Liver (tissue), 9 donors: ENCODE data around the gene DCST2. TPM values are rescaled to one million over a fixed set of nuclear protein-coding genes. Genes with fewer than 3 reads are reported as not detected.

Source experiments
- DNase-seq: peaks from one replicate; pipeline ENCODE4 v3.0.0-alpha.2; 2017; ENCODE audit warnings: low spot score
- H3K27ac ChIP-seq, 2 donors: one replicate each; pipeline ENCODE4 v1.7.0; 2013; ENCODE audit warnings: inconsistent platforms in 2 of 2, low read length in 2 of 2, control low read depth in 1 of 2, low read depth in 1 of 2, mild to moderate bottlenecking in 1 of 2
- H3K27me3 ChIP-seq, 4 donors: one replicate each; pipeline versions ENCODE4 v1.6.1 to v1.7.0; 2013; ENCODE audit warnings: low read length in 3 of 4, inconsistent platforms in 1 of 4, mild to moderate bottlenecking in 1 of 4, moderate library complexity in 1 of 4; ENCODE audit not compliant: control insufficient read depth in 4 of 4, insufficient read depth in 4 of 4
- H3K36me3 ChIP-seq, 4 donors: one replicate each; pipeline versions ENCODE4 v1.6.1 to v1.7.0; 2013; ENCODE audit warnings: low read length in 3 of 4, mild to moderate bottlenecking in 3 of 4, low read depth in 1 of 4, moderate library complexity in 1 of 4; ENCODE audit not compliant: control insufficient read depth in 4 of 4, insufficient read depth in 3 of 4
- H3K4me1 ChIP-seq, 4 donors: one replicate each; pipeline versions ENCODE4 v1.6.1 to v1.7.0; 2013; ENCODE audit warnings: low read length in 3 of 4, mild to moderate bottlenecking in 3 of 4, moderate library complexity in 1 of 4; ENCODE audit not compliant: control insufficient read depth in 4 of 4, insufficient read depth in 4 of 4
- H3K4me3 ChIP-seq, 3 donors: one replicate each; pipeline versions ENCODE4 v1.6.1 to v1.7.0; 2013; ENCODE audit warnings: low read length in 3 of 3, control low read depth in 1 of 3, low read depth in 1 of 3, mild to moderate bottlenecking in 1 of 3
- H3K9ac ChIP-seq, 2 donors: one replicate each; pipeline ENCODE4 v1.7.0; 2013; ENCODE audit warnings: low read length in 2 of 2, mild to moderate bottlenecking in 2 of 2, moderate library complexity in 2 of 2, control low read depth in 1 of 2, low read depth in 1 of 2
- H3K9me3 ChIP-seq, 4 donors: one replicate each; pipeline versions ENCODE4 v1.6.1 to v1.7.0; 2013; ENCODE audit warnings: low read length in 3 of 4; ENCODE audit not compliant: control insufficient read depth in 4 of 4
- ATF3 ChIP-seq: IDR thresholded peaks from 2 replicates; pipeline ENCODE4 v1.6.1; 2016; ENCODE audit warnings: antibody characterized with exemption
- CTCF ChIP-seq: fragments of 150-350 bp; IDR thresholded peaks from 2 replicates; pipeline ENCODE4 v1.5.1; 2017; ENCODE audit warnings: improper control_type of control experiment, low read depth, low read length; ENCODE audit not compliant: missing input control
- EGR1 ChIP-seq, 2 donors: IDR thresholded peaks; 2 replicates each; pipeline ENCODE4 v1.6.1; 2016 to 2018; ENCODE audit warnings: antibody characterized with exemption in 2 of 2, low read depth in 2 of 2
- FOXA1 ChIP-seq: IDR thresholded peaks from 2 replicates; pipeline ENCODE4 v1.6.1; 2016; ENCODE audit warnings: antibody characterized with exemption
- FOXA2 ChIP-seq: IDR thresholded peaks from 2 replicates; pipeline ENCODE4 v1.6.1; 2016; ENCODE audit warnings: antibody characterized with exemption
- GABPA ChIP-seq, 2 donors: IDR thresholded peaks in 1 of 2; conservative IDR thresholded peaks in 1 of 2; 2 replicates each; pipeline ENCODE4 v1.6.1; 2016; ENCODE audit warnings: antibody characterized with exemption in 2 of 2, mild to moderate bottlenecking in 1 of 2, moderate library complexity in 1 of 2
- HNF4A ChIP-seq, 2 donors: conservative IDR thresholded peaks; 2 replicates each; pipeline ENCODE4 v1.6.1; 2016; ENCODE audit warnings: antibody characterized with exemption in 2 of 2, mild to moderate bottlenecking in 2 of 2
- JUND ChIP-seq, 2 donors: IDR thresholded peaks; 2 replicates each; pipeline ENCODE4 v1.6.1; 2016; ENCODE audit warnings: antibody characterized with exemption in 2 of 2
- NR2F2 ChIP-seq: IDR thresholded peaks from 2 replicates; pipeline ENCODE4 v1.6.1; 2016; ENCODE audit warnings: antibody characterized with exemption
- RAD21 ChIP-seq, 2 donors: IDR thresholded peaks; 2 replicates each; pipeline ENCODE4 v1.6.1; 2016; ENCODE audit warnings: antibody characterized with exemption in 2 of 2, mild to moderate bottlenecking in 2 of 2
- REST ChIP-seq: IDR thresholded peaks from 2 replicates; pipeline ENCODE4 v1.6.1; 2016; ENCODE audit warnings: antibody characterized with exemption, mild to moderate bottlenecking
- RXRA ChIP-seq, 2 donors: IDR thresholded peaks; 2 replicates each; pipeline ENCODE4 v1.6.1; 2017 to 2018; ENCODE audit warnings: antibody characterized with exemption in 2 of 2, mild to moderate bottlenecking in 1 of 2
- SP1 ChIP-seq: IDR thresholded peaks from 2 replicates; pipeline ENCODE4 v1.6.1; 2018; ENCODE audit warnings: antibody characterized with exemption, mild to moderate bottlenecking
- TAF1 ChIP-seq: conservative IDR thresholded peaks from 2 replicates; pipeline ENCODE4 v1.6.1; 2016; ENCODE audit warnings: antibody characterized with exemption, mild to moderate bottlenecking
- YY1 ChIP-seq: IDR thresholded peaks from 2 replicates; pipeline ENCODE4 v1.6.1; 2016; ENCODE audit warnings: antibody characterized with exemption, mild to moderate bottlenecking
- WGBS: extraction: QIAGEN DNeasy Blood & Tissue Kit; methylation state at CpG from one replicate; pipeline ENCODE4 v1.1.7; 2013; 5-methylcytosine and 5-hydroxymethylcytosine counted together
- polyA plus RNA-seq, 2 donors: library from polyadenylated mRNA; stranded (reverse) in 1 of 2; unstranded in 1 of 2; fragments of 200-250 nt in 1 of 2; fragments of >200 nt in 1 of 2; fragmentation: Nextera tagmentation in 1 of 2; extraction: Ambion mirVana in 1 of 2; gene quantifications; one replicate each; pipeline versions ENCODE4 v1.2.1 to v1.2.3, GENCODE V29; 2013 to 2015
- total RNA-seq, 2 donors: library from RNA; depleted of rRNA; stranded (reverse); fragments of >200 nt; gene quantifications; one replicate each; pipeline ENCODE4 v1.2.3, GENCODE V29; 2014
- donor health status: healthy.
- donor health status: healthy.
- donor health status: healthy.
- donor health status: healthy.
- donor health status: healthy.

The DCST2 gene
- total and polyA plus RNA-seq, 4 donors = 0.25 to 0.53 (median 0.27) TPM; not detected in 1

- Histone ChIP-seq H3K4me1 (peaks cover 13 to 41% (median 25%) of the 10 kb centered on the region in 4 donors), H3K36me3 (peaks cover 4 to 27% (median 21%) of the 10 kb centered on the region in 4 donors), H3K9ac (peak within 1 kb of the TSS; percentile 30 to 55), H3K9me3 (no peaks in the 10 kb centered on the region), H3K4me3 (peak within 1 kb of the TSS; percentile 29 to 50 (median 37)), H3K27ac (peak within 1 kb of the TSS; percentile 89 to 99), H3K27me3 (no peaks in the 10 kb centered on the region)
- peak in 1 of 2 donors; percentile 61 for TF ChIP-seq GABPA (IDR thresholded peaks at IDR 0.05 in 1 of 2, conservative IDR thresholded peaks at IDR 0.05 in 1 of 2)
- TF ChIP-seq JUND (IDR thresholded peaks at IDR 0.05) = peak in 1 of 2 donors; percentile 71
- no peak for TF ChIP-seq FOXA2
- TF ChIP-seq HNF4A (conservative IDR thresholded peaks at IDR 0.05) = peak in 1 of 2 donors; percentile 23
- TF ChIP-seq SP1 = peak; percentile 41
- TF ChIP-seq CTCF = no peak
- TF ChIP-seq REST = peak; percentile 48
- peak in 1 of 2 donors; percentile 17 for TF ChIP-seq RXRA (IDR thresholded peaks at IDR 0.05)
- TF ChIP-seq YY1 = peak; percentile 48
- TF ChIP-seq TAF1 = peak; percentile 22
- TF ChIP-seq RAD21 (IDR thresholded peaks at IDR 0.05) = peak in 1 of 2 donors; percentile 54
- TF ChIP-seq NR2F2 = peak; percentile 94
- no peak for TF ChIP-seq EGR1 (IDR thresholded peaks at IDR 0.05; ENCODE audit: low read depth in 2 of 2)
- WGBS = 37% methylated on average over 15 of the region's 15 CpGs
- peak; percentile 90 for DNase-seq
These were observed 62.8 kb downstream of the DCST2 start, which contains the start of gene SHC1 for GRCh38 chr1:154970631-154971340. TSS of gene SHC1 (minus strand) at chr1:154970747. CDS start at chr1:154970526, 221 bp downstream.

GRCh38 chr1:154969860-154970452 lies 63.6 kb downstream of the DCST2 start:
- peaks cover 13 to 44% (median 26%) of the 10 kb centered on the region in 4 donors for H3K4me1 ChIP-seq
- H3K9ac ChIP-seq = peak overlapping the region in 1 of 2 donors; percentile 30
- H3K27ac ChIP-seq = peak overlapping the region; percentile 89 to 99
- H3K36me3 ChIP-seq = peaks cover 7 to 33% (median 27%) of the 10 kb centered on the region in 4 donors
- WGBS = 56% methylated on average over 22 of the region's 22 CpGs
- no peak for DNase-seq
- peak overlapping the region in 1 of 3 donors; percentile 37 for H3K4me3 ChIP-seq
- no peaks in the 10 kb centered on the region for H3K27me3 ChIP-seq
- H3K9me3 ChIP-seq = no peaks in the 10 kb centered on the region
- TF ChIP-seq ATF3 (no peak), REST (no peak), TAF1 (no peak), NR2F2 (no peak), CTCF (no peak), YY1 (no peak), JUND (IDR thresholded peaks at IDR 0.05) (no peak), FOXA2 (no peak), FOXA1 (no peak), EGR1 (IDR thresholded peaks at IDR 0.05; ENCODE audit: low read depth in 2 of 2) (no peak)
